GM23338 (cell line): Measurements from ENCODE around the gene NGDN. TPM values are rescaled to one million over a fixed set of nuclear protein-coding genes. Genes with fewer than 3 reads are reported as not detected.

Experiments
- ATAC-seq: fragments of 200-7000 bp; cut with Tn5 transposase; 3 replicates; pipeline ENCODE4 v1.9.1; 2020
- DNase-seq: peaks from one replicate; pipeline ENCODE4 v3.0.0-alpha.2; 2015; ENCODE audit warnings: low spot score
- H2AFZ ChIP-seq: fragments of 200-600 bp; sonication (generic); 2 replicates; pipeline ENCODE4 v1.8.0; 2016; ENCODE audit warnings: antibody characterized with exemption, mild to moderate bottlenecking, moderate library complexity
- H3F3A ChIP-seq: fragments of 200-600 bp; sonication (generic); replicated peaks from 2 replicates; pipeline ENCODE4 v1.8.0; 2017; ENCODE audit warnings: antibody characterized with exemption, mixed run types, low read depth
- H3K27ac ChIP-seq: fragments of 200-600 bp; sonication (generic); 2 replicates; pipeline ENCODE4 v1.6.1; 2016; ENCODE audit warnings: low read depth
- H3K27me3 ChIP-seq: fragments of 200-600 bp; sonication (generic); 2 replicates; pipeline ENCODE4 v1.8.0; 2016; ENCODE audit warnings: mild to moderate bottlenecking, mixed run types, moderate library complexity; ENCODE audit not compliant: insufficient read depth
- H3K36me3 ChIP-seq: fragments of 200-600 bp; sonication (generic); 2 replicates; pipeline ENCODE4 v1.8.0; 2016; ENCODE audit warnings: mild to moderate bottlenecking; ENCODE audit not compliant: insufficient read depth
- H3K4me1 ChIP-seq: fragments of 200-600 bp; sonication (generic); 2 replicates; pipeline ENCODE4 v1.8.0; 2016; ENCODE audit warnings: mild to moderate bottlenecking, moderate library complexity; ENCODE audit not compliant: insufficient read depth
- H3K4me2 ChIP-seq: fragments of 200-600 bp; sonication (generic); 2 replicates; pipeline ENCODE4 v1.7.1; 2017; ENCODE audit warnings: mixed run types
- H3K4me3 ChIP-seq: fragments of 200-600 bp; sonication (generic); 2 replicates; pipeline ENCODE4 v1.6.1; 2016; ENCODE audit warnings: mixed run types
- H3K79me2 ChIP-seq: fragments of 200-600 bp; sonication (generic); replicated peaks from 2 replicates; pipeline ENCODE4 v1.8.0; 2017; ENCODE audit warnings: mild to moderate bottlenecking; ENCODE audit not compliant: insufficient read depth
- H3K9me2 ChIP-seq: fragments of 200-600 bp; sonication (generic); 2 replicates; pipeline ENCODE4 v1.8.0; 2017; ENCODE audit not compliant: insufficient read depth
- H4K20me1 ChIP-seq: fragments of 200-600 bp; sonication (generic); replicated peaks from 2 replicates; pipeline ENCODE4 v1.8.0; 2017; ENCODE audit warnings: mild to moderate bottlenecking; ENCODE audit not compliant: insufficient read depth
- H3K27ac Mint-ChIP-seq: 2 replicates; pipeline ENCODE4 v1.8.0; 2020; ENCODE audit warnings: inconsistent platforms, mild to moderate bottlenecking, moderate library complexity, mixed read lengths
- H3K27me3 Mint-ChIP-seq: 3 replicates; pipeline ENCODE4 v1.8.0; 2022; ENCODE audit warnings: low read depth, mild to moderate bottlenecking, moderate library complexity, mixed read lengths, inconsistent platforms; ENCODE audit not compliant: insufficient read depth, poor library complexity
- H3K36me3 Mint-ChIP-seq: 3 replicates; pipeline ENCODE4 v1.8.0; 2021; ENCODE audit warnings: low read depth, mild to moderate bottlenecking, inconsistent platforms, moderate library complexity, mixed read lengths
- H3K4me1 Mint-ChIP-seq: 3 replicates; pipeline ENCODE4 v1.8.0; 2020; ENCODE audit warnings: mild to moderate bottlenecking, inconsistent platforms, mixed read lengths
- H3K4me3 Mint-ChIP-seq: 3 replicates; pipeline ENCODE4 v1.8.0; 2021; ENCODE audit warnings: moderate library complexity, mild to moderate bottlenecking, inconsistent platforms, mixed read lengths
- H3K9me3 Mint-ChIP-seq: 3 replicates; pipeline ENCODE4 v1.8.0; 2020; ENCODE audit warnings: moderate library complexity, mild to moderate bottlenecking, inconsistent platforms, mixed read lengths
- CREB1 ChIP-seq: fragments of 250-450 bp; sonication (Bioruptor Pico); IDR thresholded peaks from 2 replicates; pipeline ENCODE4 v1.5.0; 2020; ENCODE audit warnings: low read depth, mild to moderate bottlenecking, moderate library complexity
- CTCF ChIP-seq, 2 experiments: fragments of 200-600 bp in 1 of 2; sonication (generic) in 1 of 2; conservative IDR thresholded peaks; 2 replicates each; pipeline versions ENCODE4 v1.5.1 to v1.6.1; 2016 to 2017; ENCODE audit warnings: antibody characterized with exemption in 2 of 2, low read depth in 2 of 2, mild to moderate bottlenecking in 2 of 2, moderate library complexity in 1 of 2
- ETS1 ChIP-seq: IDR thresholded peaks from 2 replicates; pipeline ENCODE4 v1.6.1; 2016; ENCODE audit warnings: antibody characterized with exemption
- EZH2 ChIP-seq: fragments of 200-600 bp; sonication (generic); IDR thresholded peaks from one replicate; pipeline ENCODE4 v1.8.0; 2017; ENCODE audit warnings: antibody characterized with exemption, mild to moderate bottlenecking, low read depth; ENCODE audit not compliant: unreplicated experiment
- EZH2phosphoT487 ChIP-seq: fragments of 200-600 bp; sonication (generic); IDR thresholded peaks from one replicate; pipeline ENCODE4 v1.8.1; 2018; ENCODE audit warnings: antibody characterized with exemption; ENCODE audit not compliant: unreplicated experiment
- JUNB ChIP-seq: IDR thresholded peaks from one replicate; pipeline ENCODE4 v1.6.1; 2016; ENCODE audit warnings: antibody characterized with exemption; ENCODE audit not compliant: unreplicated experiment
- NANOG ChIP-seq: IDR thresholded peaks from 2 replicates; pipeline ENCODE4 v1.6.1; 2016; ENCODE audit warnings: antibody characterized with exemption, borderline replicate concordance
- POLR2AphosphoS5 ChIP-seq: IDR thresholded peaks from 2 replicates; pipeline ENCODE4 v1.6.1; 2016; ENCODE audit warnings: antibody characterized with exemption, low read depth
- REST ChIP-seq: IDR thresholded peaks from one replicate; pipeline ENCODE4 v1.6.1; 2018; ENCODE audit warnings: antibody characterized with exemption; ENCODE audit not compliant: unreplicated experiment
- STAT1 ChIP-seq: IDR thresholded peaks from one replicate; pipeline ENCODE4 v1.6.1; 2016; ENCODE audit warnings: antibody characterized with exemption; ENCODE audit not compliant: unreplicated experiment
- ZNF114 ChIP-seq: fragments of 250-450 bp; sonication (Bioruptor Pico); IDR thresholded peaks from 2 replicates; pipeline ENCODE4 v1.5.0; 2020; ENCODE audit warnings: mild to moderate bottlenecking, moderate library complexity
- ZNF331 ChIP-seq: fragments of 250-450 bp; sonication (Bioruptor Pico); IDR thresholded peaks from 2 replicates; pipeline ENCODE4 v1.5.0; 2020; ENCODE audit warnings: low read depth, mild to moderate bottlenecking, moderate library complexity
- ZNF462 ChIP-seq: fragments of 250-450 bp; sonication (Bioruptor Pico); IDR thresholded peaks from 2 replicates; pipeline ENCODE4 v1.5.0; 2020; ENCODE audit warnings: mild to moderate bottlenecking, moderate library complexity
- polyA plus RNA-seq: library from polyadenylated mRNA; unstranded; fragments of >200 nt; fragmentation: Nextera tagmentation; extraction: Ambion mirVana; gene quantifications from 2 replicates; pipeline ENCODE4 v1.2.1, GENCODE V29; 2016
- total RNA-seq: library from RNA; depleted of rRNA; stranded (reverse); fragments of >200 nt; shearing (Covaris generic); gene quantifications from 2 replicates; pipeline ENCODE4 v1.2.3, GENCODE V29; 2014

NGDN gene
- total and polyA plus RNA-seq, 2 experiments from 2014 or later = 48.6 to 90.8 TPM

- H3K36me3 Mint-ChIP-seq = no peaks in the 10 kb centered on the region
- H3K27me3 Mint-ChIP-seq = peaks cover 19% of the 10 kb centered on the region
- no peak for DNase-seq
- no peak overlapping the region for H3K27ac ChIP-seq
- no peaks in the 10 kb centered on the region for H3K27me3 ChIP-seq
- H4K20me1 ChIP-seq = no peaks in the 10 kb centered on the region
- H3K4me3 Mint-ChIP-seq = no peak overlapping the region
- peaks cover 21% of the 10 kb centered on the region for H3K4me1 Mint-ChIP-seq
- H3K79me2 ChIP-seq = no peaks in the 10 kb centered on the region
- H3K4me1 ChIP-seq = peaks cover 19% of the 10 kb centered on the region
- no peak overlapping the region for H3K4me2 ChIP-seq
- no peaks in the 10 kb centered on the region for H3K9me3 Mint-ChIP-seq
- no peaks in the 10 kb centered on the region for H3K9me2 ChIP-seq
- no peak overlapping the region for H3K4me3 ChIP-seq
- no peak overlapping the region for H3K27ac Mint-ChIP-seq
- TF ChIP-seq ETS1 = no peak
- no peak for TF ChIP-seq NANOG
- no peak for TF ChIP-seq POLR2AphosphoS5
- no peak for TF ChIP-seq CTCF (conservative IDR thresholded peaks at IDR 0.05; ENCODE audit: low read depth in 2 of 2)
- TF ChIP-seq ZNF114 = no peak
- TF ChIP-seq ZNF331 (CRISPR knock-in tag) = no peak
- no peak for TF ChIP-seq REST
- TF ChIP-seq STAT1 = no peak
- TF ChIP-seq CREB1 (CRISPR knock-in tag) = no peak
- no peak for TF ChIP-seq EZH2
- TF ChIP-seq EZH2phosphoT487 = no peak
- no peak for TF ChIP-seq ZNF462 (CRISPR knock-in tag)
- no peak for TF ChIP-seq JUNB
- H2AFZ ChIP-seq = no peak overlapping the region
- no peaks in the 10 kb centered on the region for H3F3A ChIP-seq
- no peak for ATAC-seq
- H3K36me3 ChIP-seq = no peaks in the 10 kb centered on the region
Measured at GRCh38 chr14:23447361-23448350, 21.8 kb upstream of the NGDN start.
